SJCRH30 (cell line): ENCODE data around the gene LHX5. TPM values are rescaled to one million over a fixed set of nuclear protein-coding genes. Genes with fewer than 3 reads are reported as not detected.

Experiments used
- DNase-seq, 2 experiments: peaks; one replicate each; pipeline ENCODE4 v3.0.0-alpha.2; 2015 to 2020
- H3K27ac ChIP-seq: fragments of 250-450 bp; sonication (Bioruptor Pico); 2 replicates; pipeline ENCODE4 v1.5.1; 2020; ENCODE audit warnings: mild to moderate bottlenecking, moderate library complexity
- H3K27me3 ChIP-seq: fragments of 250-450 bp; sonication (Bioruptor Pico); 2 replicates; pipeline ENCODE4 v1.5.1; 2020; ENCODE audit warnings: mild to moderate bottlenecking, moderate library complexity
- H3K36me3 ChIP-seq: fragments of 250-450 bp; sonication (Bioruptor Pico); 2 replicates; pipeline ENCODE4 v1.5.1; 2020; ENCODE audit warnings: mild to moderate bottlenecking, moderate library complexity
- H3K4me1 ChIP-seq: fragments of 250-450 bp; sonication (Bioruptor Pico); 2 replicates; pipeline ENCODE4 v1.5.1; 2020; ENCODE audit warnings: mild to moderate bottlenecking, moderate library complexity
- H3K4me3 ChIP-seq: fragments of 250-450 bp; sonication (Bioruptor Pico); 2 replicates; pipeline ENCODE4 v1.5.1; 2020; ENCODE audit warnings: mild to moderate bottlenecking, moderate library complexity
- H3K9me3 ChIP-seq: fragments of 250-450 bp; sonication (Bioruptor Pico); replicated peaks from 2 replicates; pipeline ENCODE4 v1.5.1; 2020; ENCODE audit warnings: mild to moderate bottlenecking, moderate library complexity
- total RNA-seq: library from RNA; depleted of rRNA; stranded (reverse); fragments of >200 nt; shearing (Covaris generic); gene quantifications from 2 replicates; pipeline ENCODE4 v1.2.3, GENCODE V29; 2014

The LHX5 gene
- total RNA-seq, 1 experiment from 2014 or later = not detected

GRCh38 chr12:113443030-113443539, 28.6 kb downstream of the LHX5 start:
- H3K36me3 ChIP-seq = no peaks in the 10 kb centered on the region
- DNase-seq = peak; percentile 22 to 49

GRCh38 chr12:113440947-113441782, 30.5 kb downstream of the LHX5 start:
- Histone ChIP-seq H3K27me3 (peaks cover 4% of the 10 kb centered on the region; the same call in 1 of the 2 replicates), H3K4me3 (no peak overlapping the region), H3K36me3 (no peaks in the 10 kb centered on the region), H3K4me1 (no peaks in the 10 kb centered on the region), H3K27ac (no peak overlapping the region), H3K9me3 (no peaks in the 10 kb centered on the region)
- no peak for DNase-seq

More at GRCh38 chr12:113443030-113443539, 28.6 kb downstream of the LHX5 start:
- Histone ChIP-seq H3K27me3 (peaks cover 4% of the 10 kb centered on the region; the same call in 1 of the 2 replicates), H3K9me3 (no peaks in the 10 kb centered on the region), H3K4me1 (no peaks in the 10 kb centered on the region), H3K27ac (no peak overlapping the region), H3K4me3 (no peak overlapping the region)

GRCh38 chr12:113440336-113440735, 31.3 kb downstream of the LHX5 start:
- Histone ChIP-seq H3K27ac (no peak overlapping the region), H3K27me3 (peaks cover 4% of the 10 kb centered on the region; the same call in 1 of the 2 replicates), H3K4me1 (no peaks in the 10 kb centered on the region), H3K9me3 (no peaks in the 10 kb centered on the region), H3K4me3 (no peak overlapping the region), H3K36me3 (no peaks in the 10 kb centered on the region)
- DNase-seq = no peak

GRCh38 chr12:113439606-113440030, 32.1 kb downstream of the LHX5 start:
- H3K27me3 ChIP-seq = peaks cover 4% of the 10 kb centered on the region; the same call in 1 of the 2 replicates
- H3K9me3 ChIP-seq = no peaks in the 10 kb centered on the region
- H3K4me1 ChIP-seq = no peaks in the 10 kb centered on the region
- DNase-seq = peak; percentile 63 to 72
- no peak overlapping the region for H3K27ac ChIP-seq
- H3K36me3 ChIP-seq = no peaks in the 10 kb centered on the region
- H3K4me3 ChIP-seq = no peak overlapping the region

- Histone ChIP-seq H3K27me3 (peaks cover 4% of the 10 kb centered on the region; the same call in 1 of the 2 replicates), H3K9me3 (no peaks in the 10 kb centered on the region), H3K27ac (no peak overlapping the region), H3K4me1 (no peaks in the 10 kb centered on the region), H3K4me3 (no peak overlapping the region), H3K36me3 (no peaks in the 10 kb centered on the region)
- DNase-seq = no peak
These were observed 32.4 kb downstream of the LHX5 start for GRCh38 chr12:113439301-113439597.

- no peak for DNase-seq
- peaks cover 4% of the 10 kb centered on the region; the same call in 1 of the 2 replicates for H3K27me3 ChIP-seq
- H3K4me1 ChIP-seq = no peaks in the 10 kb centered on the region
- no peaks in the 10 kb centered on the region for H3K9me3 ChIP-seq
- H3K36me3 ChIP-seq = no peaks in the 10 kb centered on the region
- H3K27ac ChIP-seq = no peak overlapping the region
- H3K4me3 ChIP-seq = no peak overlapping the region
These were observed 33.0 kb downstream of the LHX5 start for GRCh38 chr12:113438523-113439300.

- no peaks in the 10 kb centered on the region for H3K9me3 ChIP-seq
- no peaks in the 10 kb centered on the region for H3K36me3 ChIP-seq
- H3K27me3 ChIP-seq = peaks cover 4% of the 10 kb centered on the region; the same call in 1 of the 2 replicates
- no peak overlapping the region for H3K27ac ChIP-seq
- H3K4me1 ChIP-seq = no peaks in the 10 kb centered on the region
- DNase-seq = no peak
- H3K4me3 ChIP-seq = no peak overlapping the region
These were observed 34.0 kb downstream of the LHX5 start for GRCh38 chr12:113437729-113438100.

GRCh38 chr12:113436993-113437728, 34.5 kb downstream of the LHX5 start:
- Histone ChIP-seq H3K27me3 (peaks cover 4% of the 10 kb centered on the region; the same call in 1 of the 2 replicates), H3K27ac (no peak overlapping the region), H3K36me3 (no peaks in the 10 kb centered on the region), H3K4me3 (no peak overlapping the region), H3K4me1 (no peaks in the 10 kb centered on the region), H3K9me3 (no peaks in the 10 kb centered on the region)
- DNase-seq = no peak

GRCh38 chr12:113436586-113436985, 35.1 kb downstream of the LHX5 start:
- 0 out of 2 replicates have a peak, but pooled peaks cover 4% of the 10 kb centered on the region for H3K27me3 ChIP-seq

GRCh38 chr12:113435367-113435766, 36.3 kb downstream of the LHX5 start:
- Histone ChIP-seq H3K4me3 (no peak overlapping the region), H3K4me1 (no peaks in the 10 kb centered on the region), H3K27me3 (no peaks in the 10 kb centered on the region), H3K27ac (no peak overlapping the region), H3K9me3 (no peaks in the 10 kb centered on the region), H3K36me3 (no peaks in the 10 kb centered on the region)
- DNase-seq = no peak

More at GRCh38 chr12:113436586-113436985, 35.1 kb downstream of the LHX5 start:
- no peaks in the 10 kb centered on the region for H3K4me1 ChIP-seq
- no peaks in the 10 kb centered on the region for H3K9me3 ChIP-seq
- DNase-seq = no peak
- H3K36me3 ChIP-seq = no peaks in the 10 kb centered on the region
- no peak overlapping the region for H3K4me3 ChIP-seq
- H3K27ac ChIP-seq = no peak overlapping the region

GRCh38 chr12:113432986-113433385, 38.7 kb downstream of the LHX5 start:
- no peaks in the 10 kb centered on the region for H3K4me1 ChIP-seq
- no peaks in the 10 kb centered on the region for H3K27me3 ChIP-seq
- DNase-seq = no peak
- no peak overlapping the region for H3K4me3 ChIP-seq
- H3K9me3 ChIP-seq = no peaks in the 10 kb centered on the region
- no peaks in the 10 kb centered on the region for H3K36me3 ChIP-seq
- H3K27ac ChIP-seq = no peak overlapping the region

GRCh38 chr12:113428482-113428881, 43.2 kb downstream of the LHX5 start:
- Histone ChIP-seq H3K9me3 (no peaks in the 10 kb centered on the region), H3K4me3 (no peak overlapping the region), H3K4me1 (no peaks in the 10 kb centered on the region), H3K27me3 (no peaks in the 10 kb centered on the region), H3K36me3 (no peaks in the 10 kb centered on the region), H3K27ac (no peak overlapping the region)
- no peak for DNase-seq

GRCh38 chr12:113427882-113428281, 43.8 kb downstream of the LHX5 start:
- H3K9me3 ChIP-seq = no peaks in the 10 kb centered on the region
- H3K36me3 ChIP-seq = no peaks in the 10 kb centered on the region
- H3K4me3 ChIP-seq = no peak overlapping the region
- no peak for DNase-seq
- no peak overlapping the region for H3K27ac ChIP-seq
- H3K4me1 ChIP-seq = 0 out of 2 replicates have a peak, but pooled peaks cover 4% of the 10 kb centered on the region
- H3K27me3 ChIP-seq = no peaks in the 10 kb centered on the region

- Histone ChIP-seq H3K27me3 (no peaks in the 10 kb centered on the region), H3K27ac (no peak overlapping the region), H3K4me3 (no peak overlapping the region), H3K36me3 (no peaks in the 10 kb centered on the region), H3K9me3 (no peaks in the 10 kb centered on the region), H3K4me1 (0 out of 2 replicates have a peak, but pooled peaks cover 4% of the 10 kb centered on the region)
- peak in 1 of 2 experiments; percentile 21 for DNase-seq
These were observed 45.7 kb downstream of the LHX5 start for GRCh38 chr12:113425960-113426453.
